ENCODE measurements around the gene ZNF223.

DNA sequence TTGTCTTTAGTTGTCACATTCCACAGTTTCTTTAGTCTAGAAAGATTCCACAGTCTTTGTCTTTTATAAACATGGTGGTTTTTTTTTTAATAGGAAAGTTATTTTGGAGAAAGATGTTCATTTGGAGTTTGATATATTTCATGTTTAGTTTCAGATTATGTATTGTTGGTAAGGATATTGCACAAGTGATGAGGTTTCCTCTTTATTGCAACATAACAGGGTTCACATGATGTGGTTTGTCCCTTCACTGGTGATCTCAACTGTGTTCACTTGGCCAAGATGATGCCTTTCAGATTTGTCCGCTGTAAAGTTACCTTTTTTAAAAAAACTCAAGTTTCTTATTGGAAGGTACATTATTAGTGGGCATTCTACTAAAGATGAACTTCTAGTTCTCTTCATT is 45.9 kb upstream of the ZNF223 start:
- TF ChIP-seq CTCF (IDR thresholded peaks at IDR 0.05; ENCODE audit: insufficient read depth, low read length, poor library complexity, severe bottlenecking) (no peak), EZH2phosphoT487 (conservative IDR thresholded peaks at IDR 0.05; ENCODE audit: low read length) (no peak)

Data from SU-DHL-6 (cell line).